ENCODE data around the gene CFAP65.

CFAP65 gene

DNA sequence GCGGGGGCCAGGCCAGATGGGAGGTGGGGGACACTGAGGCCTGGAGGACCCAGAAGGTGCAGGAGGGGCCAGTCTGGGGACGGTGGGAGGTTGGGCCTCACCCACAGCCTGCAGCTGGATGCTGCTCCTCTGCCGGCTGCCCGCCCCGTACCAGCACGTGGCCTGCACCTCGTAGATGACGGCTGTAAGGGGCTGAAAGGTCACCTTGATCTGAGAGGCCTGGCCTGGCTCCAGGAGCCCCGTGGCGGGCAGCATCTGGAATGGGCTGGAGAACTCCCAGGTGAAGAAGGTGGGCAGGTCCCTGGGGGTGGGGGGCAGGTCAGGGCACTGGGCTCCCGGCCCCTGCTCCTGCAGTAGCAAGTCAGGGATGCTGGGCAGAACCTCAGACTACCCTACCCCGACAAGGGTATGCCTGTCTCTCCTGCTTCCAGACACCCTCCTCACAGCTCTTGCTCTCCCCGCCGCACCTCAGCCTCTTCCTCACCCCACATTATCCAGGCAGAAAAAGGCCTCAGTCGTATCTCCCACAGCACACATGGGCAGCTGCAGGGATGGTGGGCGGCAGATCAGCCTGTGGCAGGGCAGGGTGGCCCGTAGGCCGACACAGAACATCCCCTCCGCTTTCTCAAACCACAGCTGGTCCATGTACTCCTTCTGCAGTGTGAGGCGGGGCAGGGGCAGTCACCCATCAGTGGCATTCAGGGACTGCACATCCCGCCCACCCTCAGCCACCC is 10.1 kb downstream of the CFAP65 start:
- no peak for DNase-seq

DNA sequence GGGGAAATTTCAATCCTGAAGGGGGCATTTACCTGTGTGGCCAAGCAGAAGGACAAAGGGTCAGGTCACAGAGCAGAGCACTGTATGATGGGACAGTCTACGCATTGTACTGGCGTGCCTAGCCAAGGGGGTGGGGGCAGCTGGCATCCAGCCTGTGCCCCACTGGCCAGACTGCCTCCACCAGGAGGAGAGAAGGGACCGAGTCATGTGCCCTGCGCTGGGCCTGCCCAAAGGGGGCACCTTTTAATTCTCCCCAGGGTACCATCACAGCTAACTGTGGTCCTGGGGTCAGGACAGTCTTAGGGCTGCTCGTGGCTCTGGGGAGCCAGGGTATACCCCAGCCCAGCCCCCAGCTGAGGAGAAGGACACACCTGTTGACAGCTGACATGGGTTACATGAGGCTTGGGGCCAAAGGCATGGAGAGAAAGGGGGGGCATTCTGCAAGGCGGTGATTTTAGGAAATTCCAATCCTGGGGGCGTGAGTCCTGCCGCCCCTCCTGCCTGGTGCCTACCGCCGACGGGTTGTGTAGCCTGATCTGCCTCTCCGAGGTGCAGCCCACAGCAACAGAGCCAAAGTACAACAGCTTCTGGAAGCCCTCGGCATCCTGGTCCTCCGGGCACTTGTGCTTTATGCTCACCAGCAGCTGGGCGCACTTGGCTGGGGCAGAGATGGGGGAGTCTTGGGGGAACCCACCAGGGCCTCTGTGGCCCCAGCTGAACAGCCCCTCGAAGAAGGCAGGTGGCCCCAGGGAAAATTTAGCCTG is 11.0 kb downstream of the CFAP65 start:
- DNase-seq = no peak

DNA sequence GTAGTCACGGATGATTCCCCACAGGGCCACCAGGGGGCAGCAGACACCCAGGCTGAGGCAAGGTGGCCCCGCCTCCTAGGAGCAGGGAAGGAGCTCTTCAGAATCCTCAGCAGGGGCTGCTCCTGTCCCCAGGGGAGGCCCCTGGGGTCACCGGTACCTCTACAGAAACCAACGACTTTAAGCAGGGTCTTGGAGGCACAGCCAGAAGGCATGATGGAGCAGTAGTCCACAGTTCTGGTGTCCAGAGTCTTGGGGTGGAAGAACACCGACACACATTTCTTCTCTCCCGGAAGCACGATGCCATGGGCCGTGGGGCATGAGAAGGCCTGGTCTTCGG is 11.5 kb downstream of the CFAP65 start:
- peak; percentile 68 to 73 for DNase-seq

DNA sequence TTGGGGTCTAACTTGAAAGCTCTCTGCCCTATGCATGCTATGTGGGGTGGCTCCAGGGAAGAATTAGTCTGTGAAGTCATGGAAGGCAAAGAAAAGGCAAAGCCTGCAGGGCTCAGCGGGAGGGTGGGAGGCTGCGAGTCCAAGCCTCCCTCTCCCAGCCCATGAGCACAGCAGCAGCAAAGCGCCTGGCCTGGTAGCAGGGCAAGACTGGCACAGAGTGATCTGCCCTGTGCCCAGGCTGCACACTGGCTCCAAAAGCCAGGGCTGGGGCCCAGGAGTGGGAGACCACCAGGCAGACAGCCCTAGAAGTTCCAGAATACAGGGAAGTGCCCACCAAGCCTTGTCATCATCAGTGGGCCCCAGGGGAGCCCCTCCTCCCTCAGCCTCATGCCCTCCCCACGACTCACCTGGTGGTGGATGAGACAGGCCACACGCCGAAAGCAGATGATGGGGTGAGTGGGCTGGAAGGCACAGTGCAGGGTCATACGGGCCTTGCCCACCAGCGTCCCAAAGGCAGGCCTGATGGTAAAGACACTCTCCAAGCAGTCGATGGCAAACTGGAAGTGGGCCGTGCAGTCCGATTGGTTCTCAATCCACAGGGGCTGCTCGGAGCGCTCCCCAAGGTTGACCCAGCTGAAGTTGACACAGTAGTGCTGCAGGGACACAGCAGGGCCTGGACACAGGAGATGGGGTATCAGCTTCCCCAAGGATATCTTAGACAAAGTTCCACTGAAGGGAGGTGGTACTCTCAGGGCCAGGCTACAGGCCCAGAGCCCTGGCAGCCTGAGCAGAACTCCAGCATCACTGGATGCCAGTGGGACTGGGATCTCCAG is 12.1 kb downstream of the CFAP65 start:
- DNase-seq = no peak

DNA sequence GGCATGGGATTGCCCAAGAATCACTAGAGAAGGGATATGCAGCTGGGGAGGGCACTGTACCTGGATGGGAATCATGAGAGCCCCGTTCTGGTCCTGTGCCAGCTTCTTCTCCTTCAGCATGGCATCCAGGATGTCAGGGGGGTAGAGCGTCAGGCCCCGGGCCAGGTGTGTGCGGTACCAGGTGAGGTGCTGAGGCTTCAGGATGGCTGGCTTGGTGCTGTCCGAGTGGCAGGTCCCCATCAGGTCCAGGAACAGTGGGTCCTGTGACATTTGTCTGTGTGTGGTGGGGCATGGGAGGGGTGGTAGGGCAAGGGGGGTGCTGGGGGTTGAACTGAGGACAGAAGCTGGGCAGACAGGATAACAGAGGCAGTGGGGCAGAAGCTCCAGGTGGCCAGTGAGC is 13.2 kb downstream of the CFAP65 start:
- no peak for DNase-seq

DNA sequence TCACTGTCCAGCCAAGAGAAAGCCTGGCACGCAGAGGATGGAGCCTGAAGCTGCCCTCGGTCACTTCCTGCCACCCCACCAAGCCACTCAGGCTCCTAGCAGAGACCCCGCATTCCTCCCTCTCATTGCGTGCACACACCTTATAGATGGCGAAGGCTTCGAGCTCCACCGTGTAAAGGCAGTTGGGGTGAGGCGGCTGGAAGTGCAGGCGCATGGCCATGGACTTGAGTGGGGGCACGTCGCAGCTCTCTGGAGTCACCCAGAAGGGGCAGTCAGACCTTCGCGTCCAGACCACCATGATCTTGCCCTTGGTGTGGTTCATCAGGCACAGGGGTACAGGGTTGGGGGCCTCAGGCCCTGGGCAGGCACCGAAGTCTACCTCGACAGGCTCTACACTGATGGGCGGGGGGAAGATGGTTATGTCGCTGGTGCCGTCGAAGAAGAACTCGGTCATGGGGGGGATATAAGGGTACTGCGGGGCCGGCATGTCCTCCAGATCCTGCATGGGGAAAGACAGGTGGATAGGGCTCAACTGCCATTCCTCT is 13.7 kb downstream of the CFAP65 start:
- DNase-seq = no peak

DNA sequence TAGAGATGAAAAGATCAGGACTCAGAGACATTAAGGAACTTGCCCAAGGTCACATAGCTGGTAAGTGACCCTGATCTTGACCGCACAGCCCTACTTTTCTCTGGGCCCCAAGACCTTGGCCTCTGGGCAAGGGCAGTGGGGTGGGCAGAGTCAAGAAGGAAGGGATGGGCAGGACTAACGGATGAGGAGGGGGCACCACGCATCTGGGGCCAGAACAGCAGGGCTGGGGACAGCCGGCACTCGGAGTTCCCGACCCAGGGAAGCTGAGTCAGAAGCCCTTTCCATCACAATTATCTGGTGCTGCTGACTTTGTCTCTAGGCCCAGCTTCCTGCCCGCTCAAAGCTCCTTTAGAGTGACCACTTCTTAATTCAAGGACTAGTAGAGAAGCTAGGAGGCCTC is 14.4 kb downstream of the CFAP65 start:
- no peak for DNase-seq

DNA sequence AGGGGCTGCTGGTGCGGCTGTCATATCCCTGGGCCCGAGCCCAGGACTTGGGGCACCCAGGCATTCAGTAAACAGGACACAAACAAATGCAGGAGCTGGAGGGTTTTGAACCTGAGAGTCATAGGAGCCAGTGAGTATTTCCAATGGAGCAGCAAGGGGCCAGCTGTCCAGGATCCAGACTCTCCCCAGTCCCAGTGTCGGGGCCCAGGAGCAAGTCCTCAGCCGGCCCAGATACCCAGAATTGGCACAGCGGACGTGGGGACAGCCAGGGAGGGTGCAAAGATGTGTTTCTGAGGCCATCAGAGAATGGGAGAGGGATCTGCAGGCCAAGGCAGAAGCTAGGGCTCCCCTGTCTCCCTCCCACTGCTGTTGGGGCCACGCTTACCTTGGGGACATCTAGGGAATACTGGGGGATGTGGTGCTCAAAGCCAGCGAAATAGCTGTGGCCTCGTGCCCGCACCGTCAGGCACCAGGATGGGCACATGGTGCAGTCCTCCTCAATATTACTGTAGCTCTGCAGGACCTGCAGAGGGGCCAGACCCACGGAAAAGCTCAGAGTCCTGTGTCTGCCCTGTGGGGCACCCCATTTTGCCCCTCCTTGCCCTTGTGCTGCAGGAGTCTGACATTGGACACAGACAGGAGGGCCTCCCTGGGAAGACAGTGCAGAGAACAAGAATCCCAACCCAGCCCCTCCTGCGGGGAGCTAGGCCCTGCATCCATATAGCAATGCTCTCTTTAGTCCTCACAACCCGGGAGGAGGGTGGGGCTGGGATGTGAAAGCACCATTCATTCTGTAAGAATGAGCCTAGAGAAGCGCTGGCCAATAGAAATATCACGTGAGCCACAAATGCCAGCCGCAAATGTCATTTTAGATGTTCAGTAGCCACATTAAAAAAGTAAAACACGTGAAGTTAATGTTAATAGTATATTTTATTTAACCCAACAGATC is 15.4 kb downstream of the CFAP65 start:
- DNase-seq = no peak

DNA sequence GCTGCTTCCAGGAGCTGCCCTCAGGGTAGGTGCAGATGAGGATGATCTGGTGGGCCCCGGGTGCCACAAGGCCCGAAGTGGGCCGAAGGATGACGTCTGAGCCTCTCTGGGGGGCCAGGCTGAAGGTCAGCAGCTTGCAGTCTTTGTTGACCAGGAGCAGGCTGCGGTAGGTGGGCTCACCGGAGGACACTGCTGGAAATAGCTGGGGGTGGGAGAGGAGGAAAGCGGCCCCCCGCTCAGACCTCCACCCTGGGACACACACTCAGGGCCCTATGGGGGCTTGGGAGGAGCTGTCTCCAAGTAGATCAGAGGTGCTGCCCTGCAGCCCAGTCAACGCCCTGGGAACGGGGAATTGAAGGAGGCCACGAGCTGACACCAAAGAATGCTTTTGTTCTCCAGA is 17.3 kb downstream of the CFAP65 start:
- DNase-seq = no peak

DNA sequence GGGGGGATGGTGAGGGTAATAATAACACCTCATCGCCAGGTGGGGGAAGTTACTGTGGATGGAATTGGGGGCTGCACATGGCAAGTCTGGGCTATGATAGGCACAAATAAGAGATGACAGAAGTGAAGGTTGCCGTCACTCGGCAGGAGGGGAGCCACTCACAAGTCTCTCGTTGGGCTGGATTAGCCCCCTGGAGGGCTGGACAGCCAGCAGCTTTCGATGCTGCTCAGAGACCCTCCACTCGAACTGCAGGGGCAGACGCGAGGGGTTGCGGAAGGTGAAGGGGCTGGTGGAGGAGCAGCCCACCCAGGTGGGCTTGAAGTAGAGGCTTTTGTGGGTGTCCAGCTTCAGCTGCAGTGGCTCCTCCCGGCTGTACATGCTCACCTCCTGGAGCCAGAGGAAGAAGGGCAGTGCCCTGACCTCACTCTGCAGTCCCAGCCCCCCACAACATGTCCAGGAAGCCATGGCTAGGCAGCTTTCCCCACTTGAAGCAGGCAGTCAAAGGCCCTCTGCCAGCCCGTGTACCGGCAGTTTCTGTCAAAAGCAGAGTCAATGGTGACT is 18.2 kb downstream of the CFAP65 start:
- no peak for DNase-seq

DNA sequence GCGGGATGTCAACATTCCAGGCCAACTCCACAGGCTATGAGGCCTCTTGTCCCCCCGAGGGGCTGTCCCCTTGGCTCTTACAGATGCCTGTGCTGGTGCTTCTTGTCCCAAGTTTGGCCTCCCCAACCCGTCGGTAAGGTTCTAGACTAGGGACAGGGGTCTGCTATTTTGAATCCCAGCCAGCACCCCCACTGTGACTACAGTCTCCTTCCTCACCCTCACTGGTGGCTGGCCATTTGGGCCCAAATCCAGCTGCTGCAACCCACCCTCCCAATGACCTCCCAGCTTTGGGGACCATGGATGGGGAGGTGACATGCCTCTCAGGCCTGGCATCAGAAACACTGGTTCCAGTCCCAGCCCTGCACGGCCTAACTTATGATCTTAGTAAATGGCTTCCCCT is 18.7 kb downstream of the CFAP65 start:
- no peak for DNase-seq

DNA sequence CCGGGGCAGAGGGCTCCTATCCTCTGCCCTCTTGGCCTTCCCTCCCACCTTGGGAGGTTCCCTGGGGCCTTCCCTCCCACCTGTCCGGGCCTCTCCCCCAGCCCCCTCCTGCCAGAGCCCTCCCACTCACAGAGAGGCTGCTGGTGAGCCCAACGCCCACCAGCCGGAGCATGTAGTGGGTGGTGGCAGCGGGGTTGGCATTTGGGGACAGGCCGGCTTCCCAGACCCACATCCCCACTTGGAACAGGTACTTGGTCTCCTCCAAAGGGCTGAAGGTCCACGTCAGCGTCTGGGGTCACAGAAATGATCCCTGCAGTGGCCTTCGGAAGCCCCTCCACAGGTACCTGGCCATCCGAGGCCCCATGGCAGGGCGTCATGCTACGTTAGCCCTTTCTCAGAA is 19.3 kb downstream of the CFAP65 start:
- DNase-seq = no peak

DNA sequence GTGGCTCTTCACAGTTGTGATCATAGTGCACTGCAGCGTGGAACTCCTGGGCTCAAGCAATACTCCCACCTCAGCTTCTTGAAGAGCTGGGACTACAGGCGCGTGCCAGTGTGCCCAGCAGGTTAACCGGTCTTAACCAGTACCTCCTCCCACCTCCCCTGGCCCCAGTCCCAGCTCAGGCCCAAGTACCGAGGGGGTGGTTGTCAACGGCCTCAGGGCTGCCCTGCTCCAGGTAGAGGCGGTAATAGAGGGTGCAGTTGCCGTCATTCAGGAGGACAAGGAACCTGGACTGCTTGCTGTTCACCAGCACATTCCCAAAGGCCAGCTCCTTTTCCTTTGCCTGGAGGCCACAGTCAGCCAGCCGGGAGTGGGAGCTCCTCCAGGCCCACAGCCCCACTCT is 19.7 kb downstream of the CFAP65 start:
- no peak for DNase-seq

DNA sequence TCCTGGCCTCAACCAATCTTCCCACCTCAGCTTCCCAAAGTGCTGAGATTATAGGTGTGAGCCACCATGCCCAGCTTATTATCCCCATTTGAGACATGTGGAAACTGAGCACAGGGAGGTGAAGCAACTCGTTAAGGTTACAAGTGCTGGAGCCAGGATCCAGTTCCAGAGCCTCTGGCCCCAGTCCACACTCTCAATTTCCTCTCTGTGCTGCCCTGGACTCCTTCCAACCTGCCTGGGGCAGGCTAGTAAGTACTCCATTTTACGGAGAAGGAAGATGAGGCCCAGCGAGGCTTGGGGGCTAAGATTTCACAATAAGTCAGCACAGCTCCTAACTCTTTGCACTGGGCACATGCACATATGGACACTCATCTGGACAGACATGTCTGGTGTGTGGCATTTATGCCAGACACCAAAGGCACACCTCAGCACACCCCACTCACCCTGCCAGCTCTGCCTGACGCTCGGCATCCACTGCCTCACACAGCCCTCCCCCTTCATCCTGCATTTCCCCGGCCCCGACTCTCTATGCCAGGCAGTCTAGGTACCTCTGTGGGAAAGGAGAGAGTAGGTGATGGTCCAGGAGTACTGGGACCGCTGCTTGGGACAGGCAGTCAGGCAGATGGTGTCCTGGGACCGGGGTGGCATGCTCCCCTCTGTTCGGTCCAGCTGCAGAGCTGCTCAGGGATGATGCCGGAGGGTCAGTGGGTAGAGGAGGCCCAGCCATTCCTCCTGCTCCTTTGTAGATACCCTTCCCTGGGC is 20.5 kb downstream of the CFAP65 start:
- no peak for DNase-seq

DNA sequence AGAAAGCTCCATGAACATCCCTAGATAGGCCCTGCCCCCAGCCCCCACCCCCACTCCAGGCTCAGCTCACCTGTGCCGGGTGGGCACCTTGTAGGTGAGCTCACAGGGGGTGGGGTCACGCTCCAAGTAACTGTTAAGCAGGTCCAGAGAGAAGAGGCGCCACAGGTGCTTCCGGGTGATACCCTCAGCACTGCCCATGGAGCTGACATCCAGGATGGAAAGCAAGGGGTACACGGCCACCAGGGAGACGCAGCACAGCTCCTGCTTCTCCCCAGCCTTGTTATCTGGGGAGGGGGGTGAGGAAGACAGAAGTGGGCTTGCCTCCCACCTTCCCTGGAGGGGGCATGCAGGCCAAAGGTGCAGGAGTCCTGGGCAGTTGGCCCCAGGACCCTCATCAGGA is 21.9 kb downstream of the CFAP65 start:
- no peak for DNase-seq

DNA sequence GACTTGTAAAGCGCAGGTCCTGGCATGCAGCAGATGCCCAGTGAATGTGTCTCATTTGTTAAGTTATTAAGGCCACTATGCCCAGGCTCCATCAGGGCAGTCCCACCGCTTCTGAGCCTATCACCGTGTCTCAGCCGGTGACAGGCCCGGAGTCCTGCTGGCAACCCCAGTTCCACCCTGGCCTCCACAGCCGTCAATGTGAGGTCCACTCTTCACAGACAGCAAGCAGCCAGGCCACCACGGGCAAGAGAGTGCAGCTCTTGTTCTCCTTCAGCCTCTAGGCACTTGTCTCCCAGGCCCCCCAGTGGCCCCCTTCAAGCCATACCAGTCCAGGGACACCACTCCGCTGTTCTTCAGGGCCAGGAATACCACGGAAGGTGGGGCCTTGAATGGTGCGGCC is 22.6 kb downstream of the CFAP65 start:
- no peak for DNase-seq

DNA sequence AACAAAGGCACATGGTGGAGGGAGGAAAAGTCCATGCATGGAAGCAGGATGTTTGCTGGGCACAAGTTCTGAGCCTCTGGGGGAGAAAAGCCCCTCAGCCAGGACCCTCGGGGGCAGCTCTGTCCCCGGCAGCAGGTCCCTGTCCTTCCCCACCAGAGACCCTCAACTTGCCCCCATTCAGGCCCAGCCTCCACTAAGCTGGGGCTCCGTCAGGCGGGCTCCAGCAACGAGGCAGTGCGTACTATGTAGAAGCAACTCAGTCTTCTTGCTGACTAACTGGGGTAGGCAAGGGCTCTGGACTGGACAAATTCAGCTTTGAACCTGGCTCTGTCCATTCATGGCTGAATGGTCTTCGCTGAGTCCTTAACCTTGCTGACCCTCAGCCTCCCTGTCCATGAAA is 23.0 kb downstream of the CFAP65 start:
- no peak for DNase-seq

DNA sequence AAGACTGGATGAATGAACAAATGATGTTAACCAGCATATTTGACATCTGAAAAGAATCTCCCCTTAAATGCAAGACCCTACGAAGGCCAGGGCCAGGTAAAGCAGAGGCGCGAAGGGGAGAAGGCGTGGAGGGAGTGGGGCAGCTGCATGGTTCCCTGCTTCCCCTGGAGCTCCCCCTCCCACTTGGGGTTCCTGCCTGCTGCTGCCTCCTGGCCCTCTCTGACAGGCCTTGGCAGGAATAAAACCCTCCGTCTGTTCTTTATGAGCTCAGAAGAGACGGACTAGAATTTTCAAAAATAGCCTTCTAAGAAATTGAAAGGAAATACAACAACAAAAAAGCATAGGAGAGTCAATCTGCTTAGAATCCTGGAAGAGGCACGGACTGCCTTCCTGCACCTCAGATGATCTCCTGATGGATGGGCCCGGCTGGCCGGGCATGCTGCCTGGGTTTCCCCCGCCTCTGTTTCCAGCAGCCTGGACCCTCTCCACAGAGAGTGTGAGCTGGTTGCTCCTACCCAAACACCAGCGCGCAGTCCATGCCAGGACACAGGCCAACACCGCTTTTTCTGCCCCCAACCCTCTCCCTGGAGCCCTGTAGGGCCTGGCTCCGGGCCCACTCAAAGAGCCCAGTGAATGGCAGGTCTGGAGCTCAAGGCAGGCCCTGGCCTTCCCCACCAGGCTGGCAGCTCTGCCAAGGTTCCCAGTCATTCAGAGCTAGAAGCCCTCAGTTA is 23.9 kb downstream of the CFAP65 start:
- no peak for DNase-seq

DNA sequence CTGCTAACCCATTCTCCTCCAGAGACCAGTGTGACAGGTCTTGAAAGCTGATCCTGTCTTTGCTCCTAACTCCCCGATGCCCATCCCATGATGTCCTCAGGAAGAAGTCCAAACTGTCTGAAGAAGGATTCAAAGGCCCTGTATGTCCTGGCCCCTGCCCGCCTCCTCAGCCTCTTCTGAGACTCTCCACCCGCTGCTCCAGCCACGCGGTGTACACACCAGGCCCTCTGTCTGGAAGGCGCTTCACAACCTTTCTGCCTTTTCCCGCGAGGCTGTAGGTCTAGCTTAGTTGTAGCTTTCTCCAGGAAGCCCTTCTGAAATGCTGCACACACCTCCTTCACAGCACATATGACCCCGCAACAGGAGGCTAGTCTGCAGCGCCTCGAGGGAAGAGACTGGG is 24.6 kb downstream of the CFAP65 start:
- DNase-seq = no peak

DNA sequence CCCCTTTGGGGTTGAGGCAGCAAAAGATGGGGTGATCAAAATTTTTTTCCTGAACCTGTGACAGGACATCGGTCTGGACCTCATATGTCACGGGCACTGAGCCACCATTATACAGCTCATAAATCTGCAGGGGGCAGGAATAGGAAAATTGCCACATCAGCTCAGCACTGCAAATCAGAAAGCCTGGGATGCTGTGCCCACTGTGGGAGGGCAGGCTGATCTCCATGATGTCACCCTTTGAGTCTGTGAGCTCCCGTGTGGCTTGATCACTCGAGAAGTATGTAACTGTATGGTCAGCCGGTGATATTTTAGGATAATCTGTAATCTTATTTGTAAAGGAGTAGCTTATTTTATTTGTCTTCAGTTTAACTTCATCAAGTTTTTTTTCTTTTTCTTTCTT is 30.4 kb downstream of the CFAP65 start:
- DNase-seq = no peak

All from activated CD4-positive, alpha-beta T cell treated with anti-CD3 and anti-CD28 coated beads, Interleukin-2, amount 50 U/mL, for 4 hours (primary cell).